Stimulated activated CD4-positive, alpha-beta T cell treated with anti-CD3 and anti-CD28 coated beads, Interleukin-2, amount 100 ng/mL, for 4 hours (primary cell): Measurements from ENCODE around the gene PCBP4.

ENCODE experiments used
- DNase-seq: peaks from one replicate; pipeline ENCODE4 v3.0.0-alpha.2; 2020; ENCODE audit warnings: low read depth

PCBP4 gene

GRCh38 chr3:51967384-51968169, at the start of gene PCBP4:
Gene PCBP4 (minus strand): TSS chr3:51967454. CDS start chr3:51961240, 6,214 bp downstream.
- DNase-seq, result no peak

GRCh38 chr3:52015438-52016228, 48.4 kb upstream of the PCBP4 start:
- no peak for DNase-seq

GRCh38 chr3:52014613-52015012, 47.4 kb upstream of the PCBP4 start:
- no peak for DNase-seq

- no peak for DNase-seq
Observed at GRCh38 chr3:52013802-52014598, 46.7 kb upstream of the PCBP4 start.

GRCh38 chr3:52012699-52013098, 45.4 kb upstream of the PCBP4 start:
- no peak for DNase-seq

- DNase-seq, result no peak
Observed at GRCh38 chr3:52010431-52010830, 43.2 kb upstream of the PCBP4 start.

GRCh38 chr3:52007291-52007690, 40.0 kb upstream of the PCBP4 start:
- no peak for DNase-seq

GRCh38 chr3:52006820-52007133, 39.5 kb upstream of the PCBP4 start:
- DNase-seq, result no peak

- DNase-seq, result no peak
Observed at GRCh38 chr3:52006017-52006819, 39.0 kb upstream of the PCBP4 start.

GRCh38 chr3:52005571-52005986, 38.3 kb upstream of the PCBP4 start:
- DNase-seq, result no peak

- DNase-seq, result no peak
Observed at GRCh38 chr3:52004906-52005395, 37.7 kb upstream of the PCBP4 start.

GRCh38 chr3:52004163-52004787, 37.0 kb upstream of the PCBP4 start:
- DNase-seq, result no peak

GRCh38 chr3:52002748-52003147, 35.5 kb upstream of the PCBP4 start:
- no peak for DNase-seq

GRCh38 chr3:52001443-52001974, 34.3 kb upstream of the PCBP4 start:
- peak; percentile 68 for DNase-seq

GRCh38 chr3:51999846-52000245, 32.6 kb upstream of the PCBP4 start:
- no peak for DNase-seq

- no peak for DNase-seq
Observed at GRCh38 chr3:51998774-51999173, 31.5 kb upstream of the PCBP4 start.

GRCh38 chr3:51997935-51998596, 30.8 kb upstream of the PCBP4 start:
- no peak for DNase-seq

- DNase-seq, result no peak
Observed at GRCh38 chr3:51997172-51997571, 29.9 kb upstream of the PCBP4 start.

GRCh38 chr3:51995346-51996163, 28.3 kb upstream of the PCBP4 start, which contains the start of gene RPL29:
Gene RPL29 (minus strand): TSS chr3:51995895. CDS start chr3:51995461, 434 bp downstream.
- peak; percentile 86 for DNase-seq
